ENCODE data around the gene CAPN9. TPM values are rescaled to one million over a fixed set of nuclear protein-coding genes. Genes with fewer than 3 reads are reported as not detected.

Gene CAPN9
- total RNA-seq, 1 donor from 2014 or later = 0.14 TPM

DNA sequence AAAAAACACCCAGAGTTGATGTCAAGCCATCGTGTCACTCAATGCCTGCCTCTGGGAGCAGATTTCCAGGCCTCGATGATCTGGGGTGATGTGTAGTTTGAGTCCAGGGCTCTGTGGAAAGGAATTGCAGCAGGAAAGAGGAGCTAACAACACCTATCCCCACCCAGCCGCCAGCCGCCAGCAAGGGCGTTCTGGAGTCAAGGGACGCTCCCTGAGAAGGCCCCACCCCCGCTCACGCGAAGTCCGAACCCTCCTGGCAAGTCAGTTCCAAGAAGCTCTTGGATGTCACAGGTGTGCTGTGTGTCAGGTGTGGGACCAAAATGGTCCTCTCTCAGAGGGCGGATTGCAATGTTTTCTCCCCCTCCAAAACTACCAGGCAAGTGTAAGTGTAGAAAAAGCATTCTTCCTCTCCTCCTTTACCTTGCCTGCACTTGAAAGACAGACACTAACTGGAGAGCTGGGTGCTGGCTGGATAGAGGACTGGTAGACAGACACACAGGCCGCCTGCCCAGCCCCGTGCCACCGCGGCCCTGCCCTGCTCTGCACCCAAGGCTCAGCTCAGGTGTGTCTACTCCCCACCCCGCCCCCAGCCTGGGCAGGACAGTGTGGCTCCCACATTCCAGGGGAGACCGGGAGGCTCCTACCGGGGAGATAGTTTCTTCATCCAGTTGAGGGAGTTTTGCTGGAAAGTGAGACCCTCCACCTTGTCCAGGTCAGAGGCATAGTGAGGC lies 41.7 kb upstream of the CAPN9 start:
- Histone ChIP-seq H3K27me3 (ENCODE audit: low read depth) (no peaks in the 10 kb centered on the region), H3K36me3 (peaks cover 27% of the 10 kb centered on the region), H3K27ac (replicated peaks) (no peak overlapping the region), H3K4me1 (peaks cover 36% of the 10 kb centered on the region), H3K9me3 (replicated peaks) (no peaks in the 10 kb centered on the region), H3K4me3 (no peak overlapping the region)
- intact Hi-C loops (cut with micrococcal nuclease) = no loop called here
- TF ChIP-seq, protein P1, sequence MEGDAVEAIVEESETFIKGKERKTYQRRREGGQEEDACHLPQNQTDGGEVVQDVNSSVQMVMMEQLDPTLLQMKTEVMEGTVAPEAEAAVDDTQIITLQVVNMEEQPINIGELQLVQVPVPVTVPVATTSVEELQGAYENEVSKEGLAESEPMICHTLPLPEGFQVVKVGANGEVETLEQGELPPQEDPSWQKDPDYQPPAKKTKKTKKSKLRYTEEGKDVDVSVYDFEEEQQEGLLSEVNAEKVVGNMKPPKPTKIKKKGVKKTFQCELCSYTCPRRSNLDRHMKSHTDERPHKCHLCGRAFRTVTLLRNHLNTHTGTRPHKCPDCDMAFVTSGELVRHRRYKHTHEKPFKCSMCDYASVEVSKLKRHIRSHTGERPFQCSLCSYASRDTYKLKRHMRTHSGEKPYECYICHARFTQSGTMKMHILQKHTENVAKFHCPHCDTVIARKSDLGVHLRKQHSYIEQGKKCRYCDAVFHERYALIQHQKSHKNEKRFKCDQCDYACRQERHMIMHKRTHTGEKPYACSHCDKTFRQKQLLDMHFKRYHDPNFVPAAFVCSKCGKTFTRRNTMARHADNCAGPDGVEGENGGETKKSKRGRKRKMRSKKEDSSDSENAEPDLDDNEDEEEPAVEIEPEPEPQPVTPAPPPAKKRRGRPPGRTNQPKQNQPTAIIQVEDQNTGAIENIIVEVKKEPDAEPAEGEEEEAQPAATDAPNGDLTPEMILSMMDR (IDR thresholded peaks at IDR 0.05; ENCODE audit: borderline replicate concordance) = no peak
- DNase-seq = no peak

DNA sequence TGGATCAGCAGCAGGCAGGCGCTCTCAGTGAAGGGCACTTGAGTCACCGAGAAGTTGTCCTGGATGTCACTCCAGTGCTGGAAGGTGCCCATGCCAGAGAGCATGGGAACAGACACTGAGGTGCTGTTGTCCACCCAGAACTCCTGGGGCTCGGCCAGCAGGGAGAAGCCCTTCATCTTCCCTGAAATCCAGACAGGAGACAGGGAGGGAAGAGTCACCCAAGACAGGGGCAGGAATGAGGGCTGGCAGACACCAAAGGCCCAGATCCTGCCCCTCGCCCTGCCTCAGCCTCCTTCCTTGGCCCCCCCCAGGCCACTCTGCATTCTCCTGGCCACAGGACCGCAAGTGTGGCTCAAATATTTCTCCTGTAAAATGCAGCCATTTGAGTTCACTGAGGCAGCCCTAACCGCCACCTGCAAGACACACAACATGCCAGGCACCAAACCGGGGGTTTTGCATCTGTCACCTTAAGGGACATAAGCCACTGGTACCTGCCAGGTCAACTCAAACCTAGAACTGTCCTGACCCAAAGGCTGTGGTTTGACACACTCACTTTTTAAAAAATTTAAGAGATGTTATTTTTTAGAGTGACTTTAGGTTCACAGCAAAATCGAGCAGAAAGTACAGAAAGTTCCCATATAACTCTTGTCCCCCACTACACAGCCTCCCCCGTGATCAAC lies 41.0 kb upstream of the CAPN9 start:
- H3K36me3 ChIP-seq = peaks cover 27% of the 10 kb centered on the region
- intact Hi-C loops (cut with micrococcal nuclease) = no loop called here
- no peak overlapping the region for H3K27ac ChIP-seq (replicated peaks)
- no peak overlapping the region for H3K4me3 ChIP-seq
- H3K9me3 ChIP-seq (replicated peaks) = no peaks in the 10 kb centered on the region
- DNase-seq = no peak
- TF ChIP-seq, protein P1 (IDR thresholded peaks at IDR 0.05; ENCODE audit: borderline replicate concordance) = no peak
- H3K27me3 ChIP-seq (ENCODE audit: low read depth) = no peaks in the 10 kb centered on the region
- peaks cover 37% of the 10 kb centered on the region for H3K4me1 ChIP-seq

DNA sequence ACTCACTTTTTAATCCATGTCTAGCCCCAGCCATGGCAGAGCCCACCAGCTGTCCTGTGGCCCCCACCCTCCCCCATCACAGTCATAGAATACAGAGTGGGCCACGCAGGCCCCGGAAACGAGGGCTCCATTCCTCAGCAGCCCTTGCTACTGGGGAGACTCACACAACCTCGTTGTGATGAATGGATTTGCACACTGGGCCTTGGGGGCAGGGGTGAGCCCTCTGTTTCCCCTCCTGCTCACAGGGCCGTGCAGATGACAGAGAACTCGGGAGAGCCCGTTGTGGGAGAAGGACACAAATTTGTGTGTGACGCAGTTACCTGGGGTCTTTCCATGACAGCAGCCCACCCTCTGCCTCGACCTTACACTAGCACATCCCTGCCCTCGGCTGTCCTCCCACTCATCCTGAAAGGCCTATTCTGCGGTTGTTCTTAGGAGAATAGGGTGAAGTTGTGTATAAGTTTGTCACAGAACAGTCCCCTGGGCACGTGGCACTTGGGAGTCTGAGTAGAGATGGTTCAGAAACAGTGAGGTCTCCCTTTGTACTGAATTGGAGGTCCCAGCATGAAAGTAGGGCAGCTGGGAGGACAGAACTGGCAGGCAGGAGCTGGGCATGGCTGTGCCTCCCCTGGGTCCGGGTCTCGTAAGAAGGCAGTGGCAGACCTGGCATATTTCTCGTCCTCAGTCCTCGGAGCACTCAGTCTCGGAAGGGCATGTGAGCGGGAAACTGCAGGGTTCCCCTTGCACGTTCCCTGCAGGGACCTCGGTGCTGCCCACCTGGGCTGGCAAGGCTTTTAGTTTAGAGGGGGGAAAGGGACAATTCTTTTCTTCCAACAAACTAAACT lies 40.1 kb upstream of the CAPN9 start:
- Histone ChIP-seq H3K4me3 (peak overlapping the region; percentile 68), H3K36me3 (peaks cover 25% of the 10 kb centered on the region), H3K4me1 (peaks cover 47% of the 10 kb centered on the region), H3K27me3 (ENCODE audit: low read depth) (no peaks in the 10 kb centered on the region), H3K27ac (replicated peaks) (no peak overlapping the region), H3K9me3 (replicated peaks) (no peaks in the 10 kb centered on the region)
- TF ChIP-seq, protein P1 (IDR thresholded peaks at IDR 0.05; ENCODE audit: borderline replicate concordance) = no peak
- no peak for DNase-seq
- intact Hi-C loops (cut with micrococcal nuclease) = no loop called here

DNA sequence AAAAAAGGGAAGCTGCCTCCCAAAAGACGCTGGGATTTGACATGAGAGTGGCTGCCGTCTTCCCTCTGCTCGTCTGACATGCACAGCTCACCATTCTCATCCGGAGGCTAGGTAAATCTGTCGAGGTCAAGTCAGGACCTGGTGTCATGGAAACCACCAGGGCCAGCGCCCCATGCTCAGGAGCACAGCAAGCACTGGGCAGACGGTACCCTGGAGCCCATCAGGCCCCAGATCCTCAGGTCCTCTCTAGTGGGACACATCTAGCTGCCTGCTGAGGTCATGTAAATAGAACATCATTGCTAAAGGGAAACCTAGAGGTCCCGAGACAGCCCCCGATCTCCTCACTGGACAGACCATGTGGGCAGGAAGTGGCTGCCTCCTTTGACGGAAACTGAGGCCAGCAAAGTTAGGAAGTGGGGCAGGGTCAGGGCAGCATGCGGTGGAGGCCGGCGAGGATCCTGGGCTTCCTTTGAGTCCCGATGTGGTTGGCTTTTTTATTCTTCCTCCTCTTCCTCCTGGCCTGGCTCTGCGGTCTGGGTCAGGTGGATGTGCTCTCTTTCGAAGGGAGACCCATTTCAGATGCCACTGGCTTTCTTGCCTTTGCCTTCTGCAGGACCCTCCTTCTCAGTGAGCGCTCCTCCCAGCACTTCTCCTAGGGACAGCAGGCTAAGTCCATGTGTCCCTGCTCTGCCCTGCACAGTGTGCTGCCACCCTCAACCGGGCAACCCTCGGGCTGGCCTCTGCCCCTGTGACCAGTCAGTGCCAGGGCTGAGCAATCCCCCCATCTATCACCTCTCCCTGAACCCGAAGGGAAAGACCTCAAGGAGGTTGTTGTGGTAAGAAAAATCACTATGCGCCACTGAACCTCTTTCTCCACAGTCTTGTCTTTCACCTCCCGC lies 39.2 kb upstream of the CAPN9 start:
- Histone ChIP-seq H3K4me1 (peaks cover 56% of the 10 kb centered on the region), H3K36me3 (peaks cover 23% of the 10 kb centered on the region), H3K9me3 (replicated peaks) (no peaks in the 10 kb centered on the region), H3K27me3 (ENCODE audit: low read depth) (no peaks in the 10 kb centered on the region), H3K27ac (replicated peaks) (peak overlapping the region; percentile 27), H3K4me3 (peak overlapping the region; percentile 68)
- intact Hi-C loops (cut with micrococcal nuclease) = no loop called here
- no peak for DNase-seq
- TF ChIP-seq, protein P1 (IDR thresholded peaks at IDR 0.05; ENCODE audit: borderline replicate concordance) = no peak
